B cell (primary cell): Measurements from ENCODE around the gene SEMA4C. TPM values are rescaled to one million over a fixed set of nuclear protein-coding genes. Genes with fewer than 3 reads are reported as not detected.

ENCODE experiments used
- ATAC-seq: fragments of 200-7000 bp; cut with Tn5 transposase; one replicate; pipeline ENCODE4 v1.10.0; 2021; ENCODE audit warnings: low read depth, mild to moderate bottlenecking, moderate number of reproducible peaks, moderate library complexity
- CTCF ChIA-PET: fragments of 350-600 bp; sonication (Branson Sonifier 250); formaldehyde crosslinking; loops from one replicate; lab custom pipeline; 2021; ENCODE audit warnings: antibody characterized with exemption, inconsistent platforms; lab: Charles Lee
- POLR2A ChIA-PET: fragments of 350-600 bp; sonication (Branson Sonifier 250); formaldehyde crosslinking; loops from one replicate; lab custom pipeline; 2021; ENCODE audit warnings: antibody characterized with exemption; lab: Charles Lee
- DNase-seq: peaks from one replicate; pipeline ENCODE4 v3.0.0; 2013
- H2AFZ ChIP-seq: 2 replicates; pipeline ENCODE4 v1.6.1; 2012; ENCODE audit warnings: mild to moderate bottlenecking, low read depth, low read length; ENCODE audit not compliant: insufficient read depth, poor library complexity, severe bottlenecking
- H3K27ac ChIP-seq, 2 donors: 1 replicate in 1 of 2; 2 replicates in 1 of 2; pipeline ENCODE4 v1.5.1; 2012 to 2013; ENCODE audit warnings: low read length in 2 of 2, mild to moderate bottlenecking in 2 of 2, moderate library complexity in 1 of 2
- H3K27me3 ChIP-seq, 4 experiments: fragments of 200-600 bp in 1 of 4; sonication (generic) in 1 of 4; replicated peaks in 1 of 4; 1 replicate in 2 of 4; 2 replicates in 2 of 4; pipeline versions ENCODE4 v1.6.1 to v1.7.0; 2013 to 2016; ENCODE audit warnings: low read length in 3 of 4, mild to moderate bottlenecking in 2 of 4, mixed read lengths in 1 of 4, moderate library complexity in 1 of 4; ENCODE audit not compliant: insufficient read depth in 4 of 4, control insufficient read depth in 3 of 4; ENCODE audit errors: control extremely low read depth in 1 of 4
- H3K36me3 ChIP-seq, 2 experiments: replicated peaks in 1 of 2; 1 replicate in 1 of 2; 2 replicates in 1 of 2; pipeline versions ENCODE4 v1.6.1 to v1.7.1; 2013; ENCODE audit warnings: low read length in 1 of 2; ENCODE audit not compliant: insufficient read depth in 2 of 2, control insufficient read depth in 1 of 2; ENCODE audit errors: control extremely low read depth in 1 of 2, extremely low read depth in 1 of 2
- H3K4me1 ChIP-seq, 2 donors: fragments of 200-600 bp in 1 of 2; sonication (generic) in 1 of 2; 1 replicate in 1 of 2; 2 replicates in 1 of 2; pipeline versions ENCODE4 v1.5.1 to v1.6.1; 2013 to 2017; ENCODE audit warnings: low read length in 2 of 2; ENCODE audit not compliant: control insufficient read depth in 2 of 2, insufficient read depth in 2 of 2
- H3K4me2 ChIP-seq: replicated peaks from 2 replicates; pipeline ENCODE3; 2012; ENCODE audit warnings: mild to moderate bottlenecking, low read depth, low read length; ENCODE audit not compliant: poor library complexity, severe bottlenecking
- H3K4me3 ChIP-seq, 5 experiments: fragments of 200-600 bp in 1 of 5; sonication (generic) in 1 of 5; 1 replicate in 3 of 5; 2 replicates in 2 of 5; pipeline versions ENCODE4 v1.5.1 to v1.7.0; 2011 to 2016; ENCODE audit warnings: low read length in 4 of 5, mild to moderate bottlenecking in 4 of 5, low read depth in 2 of 5, control low read depth in 1 of 5, moderate library complexity in 1 of 5; ENCODE audit not compliant: insufficient read depth in 1 of 5; ENCODE audit errors: control extremely low read depth in 1 of 5, extremely low read depth in 1 of 5
- H3K79me2 ChIP-seq: fragments of 200-600 bp; sonication (generic); one replicate; pipeline ENCODE4 v1.6.0; 2016; ENCODE audit warnings: low read length; ENCODE audit not compliant: control insufficient read depth, insufficient read depth
- H3K9ac ChIP-seq: fragments of 200-600 bp; sonication (generic); 2 replicates; pipeline ENCODE4 v1.6.1; 2017; ENCODE audit warnings: mild to moderate bottlenecking, low read length, moderate library complexity
- H3K9me3 ChIP-seq, 3 donors: one replicate each; pipeline versions ENCODE4 v1.6.1 to v1.7.1; 2013; ENCODE audit warnings: low read length in 2 of 3; ENCODE audit not compliant: control insufficient read depth in 2 of 3, insufficient read depth in 1 of 3; ENCODE audit errors: control extremely low read depth in 1 of 3
- H4K20me1 ChIP-seq: 2 replicates; pipeline ENCODE4 v1.6.0; 2012; ENCODE audit warnings: mild to moderate bottlenecking, low read length; ENCODE audit not compliant: insufficient read depth, control insufficient read depth, poor library complexity, severe bottlenecking
- H3K27ac Mint-ChIP-seq: one replicate; pipeline ENCODE4 v1.8.0; 2021; ENCODE audit warnings: mixed read lengths
- H3K27me3 Mint-ChIP-seq: one replicate; pipeline ENCODE4 v1.8.0; 2021; ENCODE audit warnings: mixed read lengths
- H3K4me1 Mint-ChIP-seq: one replicate; pipeline ENCODE4 v1.8.0; 2021; ENCODE audit warnings: mixed read lengths
- H3K4me3 Mint-ChIP-seq: one replicate; pipeline ENCODE4 v1.8.0; 2021; ENCODE audit warnings: mixed read lengths
- H3K9me3 Mint-ChIP-seq: one replicate; pipeline ENCODE4 v1.8.0; 2022; ENCODE audit warnings: mixed read lengths; ENCODE audit not compliant: insufficient read depth
- EZH2 ChIP-seq: IDR thresholded peaks from 2 replicates; pipeline ENCODE4 v1.6.1; 2012; ENCODE audit warnings: borderline replicate concordance, low read depth, mild to moderate bottlenecking, moderate library complexity, low read length; ENCODE audit not compliant: insufficient read depth, poor library complexity, severe bottlenecking
- WGBS: methylation state at CpG from one replicate; pipeline ENCODE4 v1.1.5; 2013; ENCODE audit warnings: missing lambda C conversion rate; ENCODE audit not compliant: insufficient coverage; 5-methylcytosine and 5-hydroxymethylcytosine counted together
- intact Hi-C: fragments of 100-400 bp; cut with micrococcal nuclease; formaldehyde crosslinking; loops from one replicate; pipeline ENCODE4 v1.10.0; 2022
- polyA plus RNA-seq: library from polyadenylated mRNA; depleted of rRNA; stranded (reverse); fragments of >200 nt; gene quantifications from 2 replicates; pipeline ENCODE4 v1.2.3, GENCODE V29; 2012
- total RNA-seq, 2 donors: library from RNA; stranded (reverse); fragments of 120-200 nt in 1 of 2; gene quantifications; 1 replicate in 1 of 2; 2 replicates in 1 of 2; pipeline versions ENCODE4 v1.2.3 to v1.2.4, GENCODE V29; 2013 to 2022
- TF ChIP-seq, protein P1 (sequence below): fragments of 200-600 bp; IDR thresholded peaks from one replicate; pipeline ENCODE4 v1.8.0; 2022; ENCODE audit warnings: antibody characterized with exemption, mild to moderate bottlenecking

SEMA4C gene
- total and polyA plus RNA-seq, 2 donors (not counting 1 experiment from before 2014, with no cell fraction given): 0.28 to 0.94 TPM

DNA sequence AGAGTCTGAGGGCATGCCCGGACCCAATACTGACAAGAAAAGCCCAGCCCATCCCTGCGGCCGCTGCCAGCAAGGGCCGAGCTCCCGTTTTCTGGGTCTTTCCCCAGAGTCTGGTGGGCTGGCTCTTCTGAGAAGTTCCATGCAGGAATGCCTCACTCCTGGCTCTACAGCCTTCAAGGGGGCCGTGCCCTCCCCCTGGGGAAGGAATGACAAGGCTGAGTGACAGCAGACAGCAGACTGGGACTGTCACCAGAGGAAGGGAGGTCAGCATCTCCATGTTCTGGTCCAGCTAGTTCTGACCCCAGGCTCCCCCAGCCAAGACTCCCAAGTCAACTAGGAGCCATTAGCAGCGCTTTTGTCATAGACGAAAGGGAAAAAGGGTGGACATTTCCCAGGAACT lies 13.0 kb upstream of the SEMA4C start:
- no peak overlapping the region for H3K27ac ChIP-seq
- no peak overlapping the region for H3K4me2 ChIP-seq
- no peaks in the 10 kb centered on the region for H3K9me3 ChIP-seq
- no peaks in the 10 kb centered on the region for H4K20me1 ChIP-seq
- peaks cover 7% of the 10 kb centered on the region for H3K4me1 Mint-ChIP-seq
- H3K4me3 Mint-ChIP-seq: no peak overlapping the region
- H3K4me1 ChIP-seq: peaks cover 5 to 8% of the 10 kb centered on the region in 2 donors
- H3K27ac Mint-ChIP-seq: no peak overlapping the region
- CTCF ChIA-PET: no interaction called here
- peaks cover 4% of the 10 kb centered on the region for H3K27me3 Mint-ChIP-seq
- no peak overlapping the region for H2AFZ ChIP-seq
- peaks cover 0 to 13% (median 0%) of the 10 kb centered on the region in 4 experiments for H3K27me3 ChIP-seq
- WGBS: 89% methylated on average over 8 of the region's 8 CpGs
- H3K36me3 ChIP-seq: no peaks in the 10 kb centered on the region
- ATAC-seq: no peak
- intact Hi-C loops: no loop called here
- no peaks in the 10 kb centered on the region for H3K9me3 Mint-ChIP-seq
- TF ChIP-seq, protein P1, sequence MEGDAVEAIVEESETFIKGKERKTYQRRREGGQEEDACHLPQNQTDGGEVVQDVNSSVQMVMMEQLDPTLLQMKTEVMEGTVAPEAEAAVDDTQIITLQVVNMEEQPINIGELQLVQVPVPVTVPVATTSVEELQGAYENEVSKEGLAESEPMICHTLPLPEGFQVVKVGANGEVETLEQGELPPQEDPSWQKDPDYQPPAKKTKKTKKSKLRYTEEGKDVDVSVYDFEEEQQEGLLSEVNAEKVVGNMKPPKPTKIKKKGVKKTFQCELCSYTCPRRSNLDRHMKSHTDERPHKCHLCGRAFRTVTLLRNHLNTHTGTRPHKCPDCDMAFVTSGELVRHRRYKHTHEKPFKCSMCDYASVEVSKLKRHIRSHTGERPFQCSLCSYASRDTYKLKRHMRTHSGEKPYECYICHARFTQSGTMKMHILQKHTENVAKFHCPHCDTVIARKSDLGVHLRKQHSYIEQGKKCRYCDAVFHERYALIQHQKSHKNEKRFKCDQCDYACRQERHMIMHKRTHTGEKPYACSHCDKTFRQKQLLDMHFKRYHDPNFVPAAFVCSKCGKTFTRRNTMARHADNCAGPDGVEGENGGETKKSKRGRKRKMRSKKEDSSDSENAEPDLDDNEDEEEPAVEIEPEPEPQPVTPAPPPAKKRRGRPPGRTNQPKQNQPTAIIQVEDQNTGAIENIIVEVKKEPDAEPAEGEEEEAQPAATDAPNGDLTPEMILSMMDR: no peak
- TF ChIP-seq EZH2: no peak
- DNase-seq: no peak
- H3K9ac ChIP-seq: no peak overlapping the region
- no peaks in the 10 kb centered on the region for H3K79me2 ChIP-seq
- H3K4me3 ChIP-seq: no peak overlapping the region
- POLR2A ChIA-PET: no interaction called here

DNA sequence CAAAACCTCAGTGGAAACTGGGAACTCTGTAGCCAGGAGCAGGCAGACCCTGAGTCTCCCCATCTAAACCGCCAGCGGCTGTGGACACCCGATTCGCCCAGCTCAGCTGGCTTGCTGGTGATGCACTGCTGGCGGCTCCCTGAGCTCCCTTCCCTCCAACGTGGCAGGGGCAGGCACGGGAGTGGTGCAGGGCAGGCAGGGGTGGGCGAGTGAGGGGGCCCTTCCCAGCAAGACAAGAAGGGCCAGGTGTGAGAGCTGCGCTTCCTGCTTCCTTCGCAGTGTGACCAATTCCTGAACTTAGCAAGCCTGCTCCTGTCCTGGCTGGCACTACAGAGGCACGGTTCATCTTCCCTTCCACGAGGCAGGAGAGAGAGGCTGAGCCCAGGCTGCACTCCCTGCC lies 12.3 kb upstream of the SEMA4C start:
- H3K4me1 Mint-ChIP-seq: peaks cover 2% of the 10 kb centered on the region
- no peak for TF ChIP-seq EZH2
- TF ChIP-seq, protein P1: no peak
- H3K27ac Mint-ChIP-seq: no peak overlapping the region
- no peak overlapping the region for H2AFZ ChIP-seq
- POLR2A ChIA-PET: no interaction called here
- H3K27me3 Mint-ChIP-seq: peaks cover 4% of the 10 kb centered on the region
- intact Hi-C loops: no loop called here
- WGBS: 74% methylated on average over 12 of the region's 12 CpGs
- H3K36me3 ChIP-seq: no peaks in the 10 kb centered on the region
- H4K20me1 ChIP-seq: no peaks in the 10 kb centered on the region
- DNase-seq (no peak), ATAC-seq (no peak)
- CTCF ChIA-PET: no interaction called here
- no peak overlapping the region for H3K27ac ChIP-seq
- no peak overlapping the region for H3K4me3 Mint-ChIP-seq
- peaks cover 0 to 2% of the 10 kb centered on the region in 2 donors for H3K4me1 ChIP-seq
- no peak overlapping the region for H3K9ac ChIP-seq
- peaks cover 0 to 13% (median 0%) of the 10 kb centered on the region in 4 experiments for H3K27me3 ChIP-seq
- no peaks in the 10 kb centered on the region for H3K79me2 ChIP-seq
- H3K4me3 ChIP-seq: no peak overlapping the region
- no peaks in the 10 kb centered on the region for H3K9me3 Mint-ChIP-seq
- no peak overlapping the region for H3K4me2 ChIP-seq
- no peaks in the 10 kb centered on the region for H3K9me3 ChIP-seq
